ENCODE measurements around the gene NELFB. TPM values are rescaled to one million over a fixed set of nuclear protein-coding genes. Genes with fewer than 3 reads are reported as not detected.
A peak's percentile ranks its signal among the peaks of the same experiment; 100 is the strongest.

The NELFB gene
- total RNA-seq, 1 experiment from 2014 or later, result 71.7 TPM

- peaks cover 5% of the 10 kb centered on the region for H3K27me3 Mint-ChIP-seq (ENCODE audit: low read depth)
- H3K4me3 Mint-ChIP-seq, result peak within 1 kb of the TSS; percentile 85 to 93
- Histone ChIP-seq H2BK20ac (ENCODE audit: low read depth, low read length, poor library complexity, severe bottlenecking) (no peak within 1 kb of the TSS), H2BK5ac (ENCODE audit: insufficient read length, low read length) (no peak within 1 kb of the TSS), H3K9me3 (ENCODE audit: control insufficient read depth, low read depth, low read length) (no peaks in the 10 kb centered on the region), H3K79me1 (ENCODE audit: insufficient read depth, low read depth, low read length, poor library complexity, severe bottlenecking) (no peaks in the 10 kb centered on the region), H4K91ac (ENCODE audit: insufficient read length, low read depth, low read length) (no peak within 1 kb of the TSS), H3K23ac (ENCODE audit: insufficient read length, low read depth, low read length) (no peak within 1 kb of the TSS), H3K27me3 (ENCODE audit: insufficient read depth, low read length) (no peaks in the 10 kb centered on the region), H3K56ac (ENCODE audit: insufficient read length, low read depth, low read length) (no peak within 1 kb of the TSS), H4K8ac (replicated peaks; ENCODE audit: insufficient read length, low read depth, low read length) (no peak within 1 kb of the TSS), H3K9ac (ENCODE audit: extremely low read depth, insufficient read length, low read length) (peak within 1 kb of the TSS; percentile 53), H2AK5ac (ENCODE audit: insufficient read length, low read length) (no peak within 1 kb of the TSS), H4K20me1 (ENCODE audit: control insufficient read depth, insufficient read depth, insufficient read length) (peaks cover 3% of the 10 kb centered on the region), H3K79me2 (ENCODE audit: insufficient read depth, low read length) (no peaks in the 10 kb centered on the region), H2AFZ (ENCODE audit: low read length) (no peak within 1 kb of the TSS), H3K4me1 (ENCODE audit: insufficient read depth, low read length) (peaks cover 3% of the 10 kb centered on the region; the same call in 1 of the 2 replicates), H3K23me2 (ENCODE audit: insufficient read length, low read depth, low read length, poor library complexity, severe bottlenecking) (peaks cover 12% of the 10 kb centered on the region), H2BK12ac (ENCODE audit: insufficient read length, low read depth, low read length) (no peak within 1 kb of the TSS), H3T11ph (ENCODE audit: low read length) (no peak within 1 kb of the TSS), H3K27ac (ENCODE audit: insufficient read length, low read depth, low read length) (no peak within 1 kb of the TSS), H4K5ac (ENCODE audit: insufficient read length, low read depth, low read length) (no peak within 1 kb of the TSS), H3K4me2 (ENCODE audit: insufficient read depth, insufficient read length, low read length) (peak within 1 kb of the TSS; percentile 46), H3K14ac (ENCODE audit: insufficient read depth, low read length) (peak within 1 kb of the TSS; percentile 33), H3K18ac (ENCODE audit: insufficient read length, low read depth, low read length) (peak within 1 kb of the TSS; percentile 14), H3K4ac (ENCODE audit: low read depth, low read length) (no peak within 1 kb of the TSS), H2BK120ac (ENCODE audit: low read depth, low read length, poor library complexity, severe bottlenecking) (no peak within 1 kb of the TSS), H2BK15ac (ENCODE audit: low read depth, low read length) (no peak within 1 kb of the TSS)
- peak; percentile 100 for DNase-seq
- no peaks in the 10 kb centered on the region; a peak in 2 of 5 replicates for H3K9me3 Mint-ChIP-seq
- H3K4me1 Mint-ChIP-seq, result peaks cover 24 to 37% of the 10 kb centered on the region in 2 experiments
- peak within 1 kb of the TSS; percentile 66 to 90 (median 89); a peak in 5 of 7 replicates for H3K27ac Mint-ChIP-seq
- H3K36me3 Mint-ChIP-seq (ENCODE audit: insufficient read depth in 1 of 3, low read depth in 3 of 3), result peaks cover 19 to 26% (median 24%) of the 10 kb centered on the region in 3 experiments
- WGBS (ENCODE audit: extremely low coverage, insufficient read length, low lambda C conversion rate), result no CpG with 5 or more reads among the region's 67 CpGs
- TF ChIP-seq CTCF (conservative IDR thresholded peaks at IDR 0.05), result no peak
These were observed 14.2 kb upstream of the NELFB start, which contains the start of gene TUBB4B for GRCh38 chr9:137240841-137241489. Gene TUBB4B (plus strand): TSS chr9:137241287. CDS start chr9:137241361, 74 bp downstream.

Data from H9 (cell line).